HG02798 (cell line): ENCODE data around the gene TSPEAR.
"Not testable (repeated sequence)": the region's sequence is repeated elsewhere in the genome, so short reads cannot be mapped to it uniquely, and the experiment has no call there.

ENCODE experiments used
- ATAC-seq: cut with Tn5 transposase; IDR thresholded peaks from one replicate; pipeline ENCODE4 v1.9.1; 2021; ENCODE audit warnings: mild to moderate bottlenecking; ENCODE audit not compliant: unreplicated experiment, poor library complexity

TSPEAR gene

GRCh38 chr21:44614961-44615391 lies 96.4 kb downstream of the TSPEAR start:
- no peak for ATAC-seq

GRCh38 chr21:44614161-44614631 lies 97.2 kb downstream of the TSPEAR start:
- ATAC-seq: no peak

- no peak for ATAC-seq
These were observed 97.8 kb downstream of the TSPEAR start for GRCh38 chr21:44613386-44614155.

GRCh38 chr21:44612669-44613229 lies 98.6 kb downstream of the TSPEAR start:
- ATAC-seq: no peak

GRCh38 chr21:44612029-44612486 lies 99.3 kb downstream of the TSPEAR start, which contains the start of gene KRTAP10-8:
TSS of gene KRTAP10-8 (plus strand) at chr21:44612079. CDS start at chr21:44612101, 22 bp downstream.
- ATAC-seq: no peak

- no peak for ATAC-seq
These were observed 99.8 kb downstream of the TSPEAR start for GRCh38 chr21:44611551-44611950.

GRCh38 chr21:44610157-44610843 lies 101.1 kb downstream of the TSPEAR start:
- not testable (repeated sequence) for ATAC-seq

- ATAC-seq: no peak
These were observed 102.2 kb downstream of the TSPEAR start for GRCh38 chr21:44609193-44609592.

- ATAC-seq: no peak
These were observed 104.9 kb downstream of the TSPEAR start for GRCh38 chr21:44606495-44606894.

- no peak for ATAC-seq
These were observed 107.5 kb downstream of the TSPEAR start for GRCh38 chr21:44603911-44604310.

GRCh38 chr21:44603109-44603875 lies 108.1 kb downstream of the TSPEAR start:
- ATAC-seq: no peak

- no peak for ATAC-seq
These were observed 108.9 kb downstream of the TSPEAR start for GRCh38 chr21:44602463-44602850.

GRCh38 chr21:44601596-44602462 lies 109.5 kb downstream of the TSPEAR start:
- no peak for ATAC-seq

GRCh38 chr21:44601091-44601490 lies 110.3 kb downstream of the TSPEAR start:
- not testable (repeated sequence) for ATAC-seq

GRCh38 chr21:44600118-44600978 lies 111.0 kb downstream of the TSPEAR start, which contains the start of gene KRTAP10-7:
TSS of gene KRTAP10-7 (plus strand) at chr21:44600597. CDS start at chr21:44600622, 25 bp downstream.
- not testable (repeated sequence) for ATAC-seq

GRCh38 chr21:44599264-44600029 lies 111.9 kb downstream of the TSPEAR start:
- ATAC-seq: no peak

GRCh38 chr21:44598061-44598460 lies 113.3 kb downstream of the TSPEAR start:
- ATAC-seq: no peak
